Dermis blood vessel endothelial cell (primary cell): ENCODE measurements around the gene CDC27. TPM values are rescaled to one million over a fixed set of nuclear protein-coding genes. Genes with fewer than 3 reads are reported as not detected.
A peak's percentile ranks its signal among the peaks of the same experiment; 100 is the strongest.
"Not testable (repeated sequence)": the region's sequence is repeated elsewhere in the genome, so short reads cannot be mapped to it uniquely, and the experiment has no call there.

Experiments used
- DNase-seq: peaks from one replicate; pipeline ENCODE4 v3.0.0; 2010
- total RNA-seq: library from RNA; depleted of rRNA; stranded (reverse); fragments of >200 nt; gene quantifications from 2 replicates; pipeline ENCODE4 v1.2.3, GENCODE V29; 2014

CDC27 gene
- total RNA-seq, 1 donor from 2014 or later: 97.3 TPM

DNA sequence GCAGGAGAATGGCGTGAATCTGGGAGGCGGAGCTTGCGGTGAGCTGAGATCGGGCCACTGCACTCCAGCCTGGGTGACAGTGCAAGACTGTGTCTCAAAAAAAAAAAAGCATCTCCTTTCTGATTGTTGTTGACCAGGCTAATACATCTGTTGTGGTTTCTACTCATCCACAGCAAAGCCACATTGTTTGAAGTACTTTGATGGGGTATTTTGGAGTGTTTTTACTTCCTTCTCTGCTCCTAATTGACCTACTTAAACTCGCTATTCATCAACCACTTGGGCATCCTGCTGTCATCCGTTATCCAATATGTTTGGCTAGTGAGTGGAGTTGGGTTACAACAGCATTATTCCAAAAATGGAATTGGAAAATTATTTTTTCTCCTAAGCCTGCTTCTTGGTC is 3.5 kb upstream of the CDC27 start:
- no peak for DNase-seq

DNA sequence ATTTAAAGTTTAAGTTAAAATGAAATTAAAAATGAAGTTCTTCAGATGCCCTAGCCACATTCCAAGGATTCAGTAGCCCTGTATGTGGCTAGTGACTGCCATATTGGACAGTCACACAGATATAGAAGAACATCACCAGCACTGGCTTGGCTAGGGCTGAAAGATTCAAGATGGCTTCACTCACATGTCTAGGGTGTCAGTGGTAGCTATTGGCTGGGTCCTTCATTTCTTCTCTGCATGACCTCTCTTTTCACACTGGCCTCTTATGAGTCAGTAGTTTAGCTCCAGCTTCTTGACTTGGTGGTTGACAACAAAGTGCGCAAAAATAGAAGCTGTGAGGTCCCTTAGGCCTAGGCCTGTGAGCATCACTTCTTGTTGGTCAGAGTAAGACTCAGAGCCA is 1.7 kb upstream of the CDC27 start:
- DNase-seq: no peak

DNA sequence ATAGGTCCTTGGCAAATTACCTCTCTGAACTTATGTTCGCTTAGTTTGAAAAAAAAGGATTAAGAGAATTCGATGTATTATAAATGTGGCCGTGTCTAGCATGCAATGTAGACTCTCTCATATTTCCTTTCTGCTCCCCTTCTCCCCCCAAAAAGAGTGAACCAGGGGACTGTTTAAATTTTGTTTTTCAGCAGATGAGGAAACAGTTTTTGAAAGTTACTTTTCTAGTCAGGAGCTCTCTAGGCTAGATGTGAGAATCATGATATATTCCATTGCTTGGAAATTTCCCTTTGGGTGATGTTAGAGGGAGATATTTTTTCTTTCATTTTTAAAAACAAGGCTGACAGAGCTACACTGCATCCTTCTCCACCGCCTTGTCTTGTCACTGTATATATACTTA is 1.1 kb upstream of the CDC27 start:
- no peak for DNase-seq

DNA sequence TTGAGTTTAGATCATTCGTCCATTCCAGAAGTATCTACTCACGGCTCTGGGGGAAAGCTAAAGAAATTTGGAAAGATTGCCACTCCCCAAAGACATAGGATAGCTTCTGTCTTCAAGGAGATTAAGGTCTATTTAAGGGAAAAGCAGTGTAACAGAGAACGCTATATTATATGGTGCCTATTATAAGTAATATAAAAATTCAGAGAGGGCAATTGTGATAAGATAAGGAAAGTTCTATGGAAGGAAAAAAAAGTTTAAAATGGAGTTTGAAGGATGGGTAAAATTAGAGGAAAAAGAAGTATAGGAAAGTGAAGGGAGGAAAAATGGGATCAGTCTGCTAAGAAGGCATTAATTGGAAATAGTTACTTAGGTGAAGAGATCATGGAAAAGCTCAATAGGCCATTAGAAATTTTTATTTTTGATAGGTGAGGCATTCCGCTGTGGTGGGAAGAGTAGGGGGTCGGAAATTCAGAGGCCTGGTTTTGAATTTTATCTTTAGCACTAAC is 690 bp upstream of the CDC27 start:
- DNase-seq: no peak

DNA sequence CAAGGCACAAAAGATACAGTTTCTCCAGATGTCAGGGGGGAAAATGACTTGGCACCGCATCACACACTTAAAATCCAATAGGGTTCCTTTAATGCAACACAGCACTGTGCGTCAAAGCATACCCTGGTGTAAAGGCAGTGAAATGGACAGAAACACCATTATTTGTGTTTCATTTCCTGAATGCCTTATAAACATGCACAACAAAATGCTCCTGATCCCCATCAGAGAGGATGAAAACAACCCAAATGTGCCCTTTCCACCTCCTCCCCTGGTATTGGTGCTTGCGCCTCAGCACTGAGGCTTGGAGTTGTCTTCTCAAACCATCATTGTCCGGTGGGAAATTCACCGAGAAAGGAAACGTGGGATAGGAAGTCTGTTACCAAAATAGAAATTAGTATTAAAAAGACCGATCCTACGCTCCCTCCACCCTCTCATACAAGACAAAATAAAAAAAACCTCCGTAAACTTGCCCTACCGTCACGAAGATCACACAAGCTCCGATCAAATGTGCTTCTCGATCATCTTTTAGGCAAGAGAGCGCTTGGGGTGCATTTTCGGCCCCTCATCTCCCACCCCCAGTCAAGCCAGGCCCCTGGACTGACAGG is 722 bp downstream of the CDC27 start:
- peak; percentile 64 for DNase-seq

DNA sequence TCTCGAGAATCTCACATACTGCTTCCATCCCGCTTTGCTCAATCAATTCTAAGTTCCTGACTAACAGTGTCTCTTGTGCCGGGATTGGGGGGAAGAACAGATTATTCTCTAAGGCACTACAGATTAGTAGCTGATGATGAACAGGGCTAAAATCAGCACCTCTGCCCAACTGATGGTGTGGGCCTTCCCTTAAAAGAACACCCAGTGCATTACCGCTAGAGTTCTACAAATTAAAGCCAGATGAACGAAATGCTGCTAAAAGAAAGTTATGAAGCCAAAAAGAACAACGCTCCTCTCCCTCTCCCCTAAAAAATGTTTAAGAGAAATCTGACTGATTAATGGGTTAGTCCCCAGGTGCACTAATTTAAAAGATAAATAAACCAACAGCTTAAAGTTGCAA is 4.4 kb downstream of the CDC27 start:
- no peak for DNase-seq

DNA sequence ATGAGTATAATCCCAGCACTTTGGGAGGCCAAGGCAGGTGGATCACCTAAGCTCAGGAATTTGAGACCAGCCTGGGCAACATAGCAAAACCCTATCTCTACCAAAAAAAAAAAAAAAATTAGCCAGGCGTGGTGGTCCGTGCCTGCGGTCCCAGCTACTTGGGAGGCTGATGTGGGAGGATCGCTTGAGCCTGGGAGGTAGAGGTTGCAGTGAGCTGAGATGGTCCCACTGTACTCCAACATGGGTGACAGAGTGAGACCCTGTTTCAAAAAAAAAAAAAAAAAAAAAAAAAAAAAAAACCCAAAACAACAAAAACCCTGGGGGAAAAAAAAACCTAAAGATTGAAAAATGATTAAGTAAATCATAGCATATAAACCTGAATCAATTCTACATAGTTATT is 8.1 kb downstream of the CDC27 start:
- not testable (repeated sequence) for DNase-seq

DNA sequence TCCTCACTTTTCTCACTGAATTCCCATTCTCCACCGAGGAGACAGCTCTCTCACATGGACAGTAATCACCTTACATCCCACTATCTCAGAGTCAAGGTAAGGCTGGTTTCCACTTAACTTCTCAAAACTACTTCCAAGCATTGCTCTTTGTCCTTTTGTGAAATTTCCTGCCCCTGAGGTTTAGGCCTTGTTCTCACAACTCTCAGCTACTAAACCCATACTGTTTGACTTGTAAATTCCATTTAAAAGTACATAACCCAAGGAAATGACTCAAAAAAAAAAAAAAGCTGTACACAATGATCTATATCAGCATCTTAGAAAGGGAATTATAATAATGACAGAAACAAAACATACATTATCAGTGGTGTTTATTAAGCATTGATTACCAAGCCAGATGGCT is 8.8 kb downstream of the CDC27 start:
- DNase-seq: peak; percentile 58

DNA sequence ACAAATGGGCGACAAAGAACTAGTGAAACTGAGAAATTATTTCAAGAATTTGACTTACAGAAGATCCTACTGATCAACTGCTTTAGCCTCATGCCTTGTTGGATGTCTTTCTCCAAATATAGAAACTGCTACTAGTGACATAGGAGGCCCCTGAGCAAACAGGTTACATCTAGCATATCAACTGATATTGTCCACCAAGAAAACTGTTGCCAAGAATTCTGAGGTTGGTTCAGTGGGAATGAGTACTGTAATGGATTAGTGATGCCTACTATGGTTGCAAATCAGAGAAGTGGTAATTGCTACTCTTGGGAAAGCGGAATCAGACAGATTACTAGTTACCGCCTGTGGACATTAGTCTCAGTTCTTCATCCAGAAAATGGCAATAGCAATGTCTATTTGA is 10.0 kb downstream of the CDC27 start:
- DNase-seq: no peak

DNA sequence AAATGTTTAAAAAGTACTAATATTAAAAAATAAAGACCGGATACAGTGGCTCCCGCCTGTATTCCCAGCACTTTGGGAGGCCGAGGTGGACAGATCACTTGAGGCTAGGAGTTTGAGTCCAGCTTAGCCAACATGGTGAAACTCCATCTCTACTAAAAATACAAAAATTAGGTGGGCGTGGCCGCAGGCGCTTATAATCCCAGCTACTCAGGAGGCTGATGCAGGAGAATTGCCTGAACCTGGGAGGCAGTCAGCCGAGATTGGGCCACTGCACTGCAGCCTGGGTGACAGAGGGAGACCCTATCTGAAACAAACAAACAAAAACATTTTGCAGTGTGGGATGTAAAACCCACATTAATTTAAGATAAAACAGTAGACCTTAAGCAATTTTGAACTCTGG is 11.8 kb downstream of the CDC27 start:
- no peak for DNase-seq

DNA sequence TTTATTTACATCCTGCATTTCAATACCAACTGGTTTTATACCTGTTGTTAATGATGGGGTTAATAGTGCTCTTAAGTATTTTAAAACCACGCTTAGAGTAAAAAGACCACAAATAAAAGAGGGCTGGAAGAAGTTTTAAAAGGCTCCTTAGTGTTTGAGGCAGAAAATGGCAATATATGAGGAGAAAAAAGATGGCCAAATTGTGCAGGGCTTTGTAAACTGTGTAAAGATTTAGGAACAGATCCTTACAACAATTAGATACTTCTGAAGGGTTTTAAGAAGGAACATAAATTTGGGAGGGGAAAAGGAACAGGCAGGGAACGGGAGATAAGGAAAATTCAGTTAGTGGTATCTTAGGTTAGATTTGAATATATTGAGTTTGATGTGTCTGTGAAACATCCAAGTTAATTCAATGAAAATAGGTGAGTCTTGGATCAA is 12.7 kb downstream of the CDC27 start:
- DNase-seq: no peak

DNA sequence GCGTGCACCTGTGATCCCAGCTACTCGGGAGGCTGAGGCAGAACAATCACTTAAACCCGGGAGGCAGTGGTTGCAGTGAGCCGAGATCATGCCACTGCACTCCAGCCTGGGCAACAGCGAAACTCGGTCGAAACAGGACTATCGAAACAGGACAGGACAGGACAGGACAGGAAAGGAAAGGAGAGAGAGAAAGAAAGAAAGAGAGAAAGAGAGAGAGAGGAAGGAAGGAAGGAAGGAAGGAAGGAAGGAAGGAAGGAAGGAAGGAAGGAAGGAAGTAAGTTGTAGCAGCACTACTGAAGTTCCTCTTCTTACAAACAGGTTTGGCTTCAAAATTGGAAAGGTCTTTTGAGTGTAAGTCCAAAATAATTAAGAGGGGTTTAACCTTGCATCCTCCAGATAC is 14.3 kb downstream of the CDC27 start:
- not testable (repeated sequence) for DNase-seq

DNA sequence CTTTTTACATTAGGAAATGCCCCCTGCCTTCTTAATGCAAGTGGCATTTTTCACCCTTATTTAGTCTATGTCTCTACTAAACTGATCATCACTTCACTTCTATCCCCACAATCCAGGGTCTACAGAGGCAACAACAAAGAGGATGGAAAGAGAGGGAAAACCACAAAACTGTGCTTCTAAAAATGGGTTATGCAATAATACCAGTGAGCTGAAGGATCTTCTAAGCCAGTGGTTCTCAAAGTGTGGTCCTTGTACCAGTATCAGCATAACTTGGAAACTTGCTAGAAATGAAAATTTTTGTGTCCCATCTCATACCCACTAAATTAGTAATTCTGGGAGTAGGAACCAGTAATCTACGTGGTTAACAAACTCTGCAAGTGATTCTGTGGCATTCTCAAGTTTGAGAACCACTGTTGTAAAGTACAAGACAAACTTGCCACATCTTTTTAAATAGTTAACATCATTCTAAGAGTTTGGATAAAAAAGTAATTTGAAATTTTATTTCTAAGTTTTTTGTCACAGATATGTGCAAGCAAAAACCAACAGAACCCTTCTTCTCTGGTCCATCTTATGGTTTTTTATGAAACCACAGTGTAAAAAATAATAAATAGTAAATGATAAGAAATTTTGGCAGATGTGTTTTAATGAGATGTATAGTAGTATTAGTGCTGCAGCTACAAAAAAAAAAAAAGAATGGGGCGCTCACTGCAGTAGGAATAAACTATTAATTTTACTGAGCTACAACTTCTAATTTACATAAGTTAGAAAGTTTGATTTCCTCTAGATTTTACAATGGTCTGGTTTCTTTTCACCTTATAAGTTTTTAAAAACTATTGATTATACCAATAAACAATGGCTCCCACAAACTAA is 16.2 kb downstream of the CDC27 start:
- no peak for DNase-seq

DNA sequence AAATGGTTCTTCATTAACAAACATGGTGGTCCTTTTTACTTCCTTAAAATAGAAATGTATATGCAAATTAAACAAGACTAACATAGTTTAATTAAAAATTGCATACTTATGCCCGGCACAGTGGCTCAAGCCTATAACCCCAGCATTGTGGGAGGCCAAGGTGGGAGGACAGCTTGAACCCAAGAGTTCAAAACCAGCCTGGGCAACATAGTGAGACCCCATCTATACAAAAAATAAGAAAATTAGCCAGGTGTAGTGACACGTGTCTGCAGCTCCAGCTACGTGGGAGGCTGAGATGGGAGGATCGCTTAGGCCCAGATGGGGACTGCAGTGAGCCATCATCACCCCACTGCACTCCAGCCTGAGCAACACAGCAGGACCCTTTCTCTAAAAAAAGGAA is 18.4 kb downstream of the CDC27 start:
- no peak for DNase-seq

DNA sequence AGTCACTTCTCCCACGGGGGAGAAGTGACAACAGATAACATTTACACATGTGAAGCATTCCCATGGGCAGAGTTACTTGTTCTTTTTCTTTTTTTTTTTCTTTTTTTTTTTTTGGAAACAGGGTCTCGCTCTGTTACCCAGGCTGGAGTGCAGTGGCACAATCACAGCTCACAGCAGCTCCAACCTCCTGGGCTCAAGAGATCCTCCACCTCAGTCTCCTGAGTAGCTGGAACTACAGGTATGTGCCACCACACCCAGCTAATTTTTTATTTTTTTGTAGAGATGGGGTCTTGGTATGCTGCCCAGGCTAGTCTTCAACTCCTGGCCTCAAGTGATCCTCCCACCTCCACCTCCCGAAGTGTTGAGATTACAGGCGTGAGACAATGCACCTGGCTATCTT is 20.2 kb downstream of the CDC27 start:
- not testable (repeated sequence) for DNase-seq

DNA sequence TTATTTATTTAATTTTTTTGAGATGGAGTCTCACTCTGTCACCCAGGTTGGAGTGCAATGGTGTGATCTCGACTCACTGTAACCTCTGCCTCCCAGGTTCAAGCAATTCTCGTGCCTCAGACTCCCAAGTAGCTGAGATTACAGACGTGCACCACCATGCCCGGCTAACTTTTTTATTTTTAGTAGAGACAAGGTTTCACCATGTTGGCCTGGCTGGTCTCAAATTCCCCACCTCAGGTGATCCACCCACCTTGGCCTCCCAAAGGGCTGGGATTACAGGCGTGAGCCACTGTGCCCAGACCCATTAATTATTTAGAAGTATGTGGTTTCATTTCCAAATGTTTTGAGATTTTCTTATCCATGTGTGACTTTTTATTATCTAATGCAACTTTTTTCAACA is 22.2 kb downstream of the CDC27 start:
- not testable (repeated sequence) for DNase-seq

DNA sequence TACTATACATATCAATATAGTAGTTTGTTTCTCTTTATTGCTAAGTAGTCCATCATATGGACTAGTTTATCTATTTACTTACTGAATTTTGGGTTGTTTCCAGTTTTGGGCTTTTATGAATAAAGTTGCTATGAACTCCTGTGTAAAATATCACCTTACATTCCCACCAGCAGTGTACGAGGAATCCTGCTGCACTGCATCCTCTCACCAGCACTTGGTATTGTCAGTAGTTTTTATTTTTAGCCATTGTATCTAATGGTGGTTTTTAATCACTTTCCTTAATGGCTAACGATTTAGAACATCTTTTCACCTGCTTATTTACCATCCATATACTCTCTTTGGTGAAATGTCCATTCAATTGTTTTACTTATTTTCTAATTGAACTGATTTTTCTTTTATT is 24.0 kb downstream of the CDC27 start:
- DNase-seq: no peak

DNA sequence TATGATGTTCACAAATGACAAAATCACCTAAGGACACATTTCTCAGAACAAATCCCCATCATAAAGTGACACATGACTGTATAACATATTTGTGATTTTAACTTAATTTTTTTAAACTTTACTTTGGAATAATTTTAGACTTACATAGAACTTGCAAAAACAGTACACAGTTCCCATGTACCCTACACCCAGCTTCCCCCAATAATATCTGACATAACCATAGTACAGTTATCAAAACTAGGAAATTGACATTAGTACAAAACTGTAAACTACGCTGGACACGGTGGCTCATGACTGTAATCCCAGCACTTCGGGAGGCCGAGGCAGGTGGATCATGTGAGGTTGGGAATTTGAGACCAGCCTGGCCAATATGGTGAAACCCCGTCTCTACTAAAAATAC is 24.8 kb downstream of the CDC27 start:
- no peak for DNase-seq

DNA sequence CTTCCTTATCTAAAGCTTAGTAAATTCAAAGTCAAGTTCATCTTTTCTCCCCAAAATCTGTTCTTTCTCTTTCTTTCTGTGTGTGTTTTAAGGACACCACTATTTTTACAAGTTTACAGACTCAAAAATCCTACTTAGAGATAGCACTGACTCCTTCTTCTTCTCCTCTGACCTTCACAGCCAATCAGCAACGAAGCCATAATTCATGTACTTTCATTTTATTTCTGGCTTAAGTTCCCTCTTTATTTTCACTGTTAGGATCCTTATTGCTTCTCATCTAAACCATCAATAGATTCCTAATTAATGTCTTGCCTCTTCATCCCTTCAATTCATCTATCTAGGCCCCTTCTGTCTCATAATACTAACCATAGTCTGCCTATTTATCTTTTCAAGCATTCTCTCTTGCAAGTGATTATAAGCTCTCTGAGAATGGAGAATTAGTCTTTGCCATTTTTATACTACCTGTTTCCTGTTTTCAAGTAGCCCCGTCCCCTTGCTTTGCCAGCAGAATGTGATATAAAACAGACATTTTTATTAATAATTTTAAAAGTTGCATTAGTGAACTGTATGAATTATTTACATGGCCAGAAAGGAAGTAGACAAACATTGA is 27.0 kb downstream of the CDC27 start:
- no peak for DNase-seq

DNA sequence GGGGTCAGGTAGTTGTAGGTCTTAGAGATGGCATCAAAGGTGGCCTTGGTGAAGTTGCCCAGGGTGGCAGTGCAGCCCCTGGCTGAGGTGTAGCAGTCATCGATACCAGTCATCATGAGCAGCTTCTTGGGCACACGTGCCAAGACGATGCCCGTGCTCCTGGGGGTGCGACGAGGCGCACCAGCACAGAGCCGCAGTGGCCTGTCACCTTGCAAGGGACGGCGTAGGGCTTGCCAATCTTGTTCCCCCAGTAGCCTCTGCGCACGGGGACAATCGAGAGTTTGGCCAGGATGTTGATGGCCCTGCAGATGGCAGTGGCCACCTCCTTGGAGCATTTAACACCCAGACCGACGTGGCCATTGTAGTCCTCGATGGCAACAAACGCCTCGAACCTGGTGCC is 29.8 kb downstream of the CDC27 start:
- no peak for DNase-seq

DNA sequence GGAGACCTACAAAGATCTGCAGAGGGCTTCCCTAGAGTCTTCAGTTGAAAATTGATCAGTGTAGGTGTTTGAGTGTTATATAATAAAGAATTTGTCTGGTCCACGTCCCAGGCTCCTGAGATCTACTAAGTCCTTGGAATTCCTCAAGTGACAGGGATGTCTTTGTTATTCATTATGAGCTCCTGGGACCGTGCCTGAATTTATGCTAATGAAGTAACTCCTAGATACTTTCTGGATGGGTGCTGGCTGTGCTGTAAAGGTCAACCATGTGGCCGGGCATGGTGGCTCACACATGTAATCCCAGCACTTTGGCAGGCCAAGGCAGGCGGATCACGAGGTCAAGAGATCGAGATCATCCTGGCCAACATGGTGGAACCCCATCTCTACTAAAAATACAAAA is 43.7 kb downstream of the CDC27 start:
- no peak for DNase-seq

DNA sequence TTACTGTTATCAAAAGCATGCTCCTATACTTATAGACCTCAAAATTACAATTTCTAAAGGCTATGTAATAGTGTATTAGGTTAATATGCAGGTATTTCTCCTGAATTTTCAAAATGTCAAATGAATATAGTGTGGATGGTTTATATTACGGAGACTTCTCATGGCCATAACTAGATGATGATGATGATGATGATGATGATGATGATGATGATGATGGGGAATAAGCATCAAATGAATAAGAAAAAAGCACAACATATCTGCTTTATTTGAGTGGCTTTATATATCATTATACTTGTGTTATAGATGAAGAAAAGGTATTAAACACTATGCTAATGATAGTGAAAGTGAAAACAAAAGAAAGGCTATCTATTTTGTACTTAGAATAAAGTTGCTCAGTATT is 53.9 kb downstream of the CDC27 start:
- DNase-seq: no peak

DNA sequence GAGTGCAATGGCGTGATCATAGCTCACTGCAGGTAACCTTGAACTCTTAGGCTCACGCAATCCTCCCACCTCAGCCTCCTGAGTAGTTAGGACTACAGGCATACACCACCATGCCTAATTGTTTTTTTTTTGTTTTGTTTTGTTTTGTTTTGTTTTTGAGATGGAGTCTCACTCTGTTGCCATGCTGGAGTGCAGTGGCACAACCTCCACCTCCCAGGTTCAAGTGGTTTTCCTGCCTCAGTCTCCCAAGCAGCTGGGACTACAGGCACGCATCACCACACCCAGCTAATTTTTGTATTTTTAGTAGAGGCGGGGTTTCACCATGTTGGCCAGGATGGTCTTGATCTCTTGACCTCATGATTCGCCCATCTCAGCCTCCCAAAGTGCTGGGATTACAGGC is 54.7 kb downstream of the CDC27 start:
- not testable (repeated sequence) for DNase-seq

DNA sequence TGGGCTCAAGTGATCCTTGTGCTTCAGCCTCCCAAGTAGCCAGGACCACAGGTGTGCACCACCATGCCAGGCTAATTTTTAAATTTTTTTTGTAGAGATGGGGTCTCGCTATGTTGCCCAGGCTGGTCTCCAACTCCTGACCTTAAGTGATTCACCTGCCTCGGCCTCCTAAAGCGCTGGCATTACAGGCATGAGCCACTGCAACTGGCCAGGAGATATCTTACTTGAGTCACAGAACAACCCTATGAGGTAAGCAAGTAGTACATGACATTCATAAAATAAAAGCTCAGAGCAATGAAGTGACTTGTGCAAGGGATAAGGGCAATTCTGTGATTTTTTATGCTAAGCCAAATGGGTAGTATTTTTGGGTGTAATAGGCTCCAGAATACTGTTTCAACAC is 57.3 kb downstream of the CDC27 start:
- DNase-seq: no peak
